Neural cell (in vitro differentiated cells): ENCODE measurements around the gene CDKN3. TPM values are rescaled to one million over a fixed set of nuclear protein-coding genes. Genes with fewer than 3 reads are reported as not detected.

Experiments
- H2AFZ ChIP-seq: fragments of 200-600, 300-800 bp; sonication (generic), shearing (Covaris generic); 2 replicates; pipeline ENCODE4 v1.6.0; 2014; ENCODE audit warnings: low read depth, mild to moderate bottlenecking, antibody characterized with exemption, low read length, moderate library complexity
- H3F3A ChIP-seq: fragments of 200-600 bp; shearing (Covaris generic); 2 replicates; pipeline ENCODE4 v1.6.1; 2016; ENCODE audit warnings: mild to moderate bottlenecking, moderate library complexity, mixed read lengths, antibody characterized with exemption, low read length; ENCODE audit not compliant: insufficient read depth, poor library complexity, severe bottlenecking
- H3K27ac ChIP-seq: fragments of 200-600, 300-800 bp; sonication (generic), shearing (Covaris generic); 2 replicates; pipeline ENCODE4 v1.5.1; 2014; ENCODE audit warnings: mild to moderate bottlenecking, low read length, moderate library complexity
- H3K27me3 ChIP-seq: fragments of 300-800, 200-600 bp; sonication (generic), shearing (Covaris generic); 2 replicates; pipeline ENCODE4 v1.6.0; 2014; ENCODE audit warnings: mild to moderate bottlenecking, low read depth, low read length, moderate library complexity; ENCODE audit not compliant: insufficient read depth
- H3K36me3 ChIP-seq: fragments of 300-800, 200-600 bp; sonication (generic), shearing (Covaris generic); 2 replicates; pipeline ENCODE4 v1.5.1; 2014; ENCODE audit warnings: mild to moderate bottlenecking, antibody characterized with exemption, low read length, moderate library complexity; ENCODE audit not compliant: insufficient read depth
- H3K4me2 ChIP-seq: fragments of 300-800, 200-600 bp; sonication (generic), shearing (Covaris generic); 2 replicates; pipeline ENCODE4 v1.6.0; 2014; ENCODE audit warnings: mild to moderate bottlenecking, low read length
- H3K4me3 ChIP-seq: fragments of 300-800, 200-600 bp; sonication (generic), shearing (Covaris generic); 2 replicates; pipeline ENCODE4 v1.5.1; 2014; ENCODE audit warnings: mild to moderate bottlenecking, low read length, moderate library complexity
- H3K79me2 ChIP-seq: fragments of 200-600 bp; shearing (Covaris generic); replicated peaks from 2 replicates; pipeline ENCODE4 v1.6.0; 2014; ENCODE audit warnings: mild to moderate bottlenecking, low read length, moderate library complexity; ENCODE audit not compliant: insufficient read depth
- H3K9ac ChIP-seq: fragments of 300-800, 200-600 bp; sonication (generic), shearing (Covaris generic); 2 replicates; pipeline ENCODE4 v1.6.1; 2016; ENCODE audit warnings: mild to moderate bottlenecking, low read length, mixed read lengths
- H3K9me2 ChIP-seq: fragments of 200-600 bp; shearing (Covaris generic); 2 replicates; pipeline ENCODE4 v1.6.1; 2016; ENCODE audit warnings: mild to moderate bottlenecking, low read length, mixed read lengths; ENCODE audit not compliant: insufficient read depth
- H3K9me3 ChIP-seq: fragments of 200-600, 300-800 bp; sonication (generic), shearing (Covaris generic); 2 replicates; pipeline ENCODE4 v1.6.1; 2016; ENCODE audit warnings: mild to moderate bottlenecking, mixed run types, low read length, moderate library complexity, mixed read lengths
- H4K20me1 ChIP-seq: fragments of 200-600 bp; shearing (Covaris generic); 2 replicates; pipeline ENCODE4 v1.6.1; 2016; ENCODE audit warnings: mild to moderate bottlenecking, mixed run types; ENCODE audit not compliant: insufficient read depth
- CTCF ChIP-seq: fragments of 450-650 bp; IDR thresholded peaks from 2 replicates; pipeline ENCODE4 v1.5.1; 2014; ENCODE audit warnings: antibody characterized with exemption, mild to moderate bottlenecking, moderate library complexity; ENCODE audit not compliant: poor library complexity, severe bottlenecking
- EP300 ChIP-seq: fragments of 450-650 bp; conservative IDR thresholded peaks from 2 replicates; pipeline ENCODE4 v1.6.1; 2014; ENCODE audit warnings: antibody characterized with exemption, mild to moderate bottlenecking, moderate library complexity; ENCODE audit not compliant: poor library complexity, severe bottlenecking
- EZH2 ChIP-seq: fragments of 200-600, 300-800 bp; shearing (Covaris generic), sonication (generic); IDR thresholded peaks from 2 replicates; pipeline ENCODE4 v1.6.1; 2014; ENCODE audit warnings: antibody characterized with exemption, low read length, borderline replicate concordance, mild to moderate bottlenecking; ENCODE audit not compliant: insufficient read depth, poor library complexity, severe bottlenecking
- MXI1 ChIP-seq: fragments of 450-650 bp; conservative IDR thresholded peaks from 2 replicates; pipeline ENCODE4 v1.6.1; 2014; ENCODE audit warnings: antibody characterized with exemption, mild to moderate bottlenecking; ENCODE audit not compliant: poor library complexity, severe bottlenecking
- POLR2AphosphoS5 ChIP-seq: IDR thresholded peaks from 2 replicates; pipeline ENCODE4 v1.6.1; 2012
- RAD21 ChIP-seq: fragments of 450-650 bp; conservative IDR thresholded peaks from 2 replicates; pipeline ENCODE4 v1.6.1; 2014; ENCODE audit warnings: antibody characterized with exemption, mild to moderate bottlenecking, moderate library complexity
- SMC3 ChIP-seq: fragments of 450-650 bp; conservative IDR thresholded peaks from 2 replicates; pipeline ENCODE4 v1.6.1; 2014; ENCODE audit warnings: antibody characterized with exemption, mild to moderate bottlenecking, moderate library complexity; ENCODE audit not compliant: poor library complexity
- TAF1 ChIP-seq: IDR thresholded peaks from 2 replicates; pipeline ENCODE4 v1.6.1; 2012; ENCODE audit warnings: low read depth
- polyA plus RNA-seq: library from polyadenylated mRNA; depleted of rRNA; stranded (reverse); fragments of >200 nt; gene quantifications from 2 replicates; pipeline ENCODE4 v1.2.3, GENCODE V29; 2014
- TF ChIP-seq, protein P1 (sequence below): IDR thresholded peaks from 2 replicates; pipeline ENCODE4 v1.6.1; 2012; ENCODE audit warnings: borderline replicate concordance

The CDKN3 gene
- polyA plus RNA-seq, 1 donor from 2014 or later = 5.9 TPM

DNA sequence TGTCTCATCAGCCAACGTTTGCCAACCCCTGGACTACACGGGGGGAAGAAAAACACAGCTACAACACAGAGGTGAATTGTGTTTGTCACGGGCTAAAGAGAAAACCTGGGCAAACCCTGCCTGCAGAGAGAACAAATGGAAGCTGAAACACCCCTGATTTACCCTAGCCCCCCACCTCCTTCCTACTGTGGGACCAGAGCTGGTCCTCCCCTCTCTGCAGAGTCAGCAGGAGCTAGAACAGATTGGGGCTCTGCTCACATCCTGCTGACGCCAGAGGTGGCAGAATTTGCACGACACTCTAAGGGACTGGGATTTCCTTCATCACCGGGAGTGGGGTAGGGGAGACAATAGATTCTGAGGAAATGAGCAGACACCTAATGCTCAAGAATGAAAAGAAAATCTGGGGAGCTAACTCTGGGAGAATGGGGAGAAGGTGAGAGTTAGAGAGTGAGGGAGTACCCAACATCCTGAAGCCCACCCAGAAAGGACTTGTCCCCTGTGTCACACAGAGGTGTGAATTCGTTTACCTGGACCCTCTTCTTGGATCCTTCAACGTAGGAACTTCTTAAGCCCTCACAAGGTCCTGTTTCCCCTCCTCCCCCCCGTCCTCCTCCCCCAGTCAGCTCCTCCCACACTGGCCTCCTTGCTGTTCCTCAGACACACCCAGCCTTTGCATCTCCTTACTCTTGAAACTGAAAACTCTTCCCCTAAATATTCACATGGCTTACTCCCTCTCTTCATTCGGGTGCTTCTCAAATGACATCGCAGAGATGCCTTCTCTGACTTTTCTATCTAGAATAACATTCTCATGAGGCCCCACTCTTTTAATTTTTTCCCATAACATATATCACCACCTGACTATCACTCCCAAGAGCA lies 26.2 kb upstream of the CDKN3 start:
- Histone ChIP-seq H3K4me2 (no peak overlapping the region), H3K9ac (no peak overlapping the region), H3K9me2 (no peaks in the 10 kb centered on the region), H4K20me1 (no peaks in the 10 kb centered on the region), H3K27ac (no peak overlapping the region), H3K27me3 (no peaks in the 10 kb centered on the region), H3F3A (no peaks in the 10 kb centered on the region), H2AFZ (no peak overlapping the region), H3K79me2 (no peaks in the 10 kb centered on the region), H3K4me3 (no peak overlapping the region), H3K36me3 (no peaks in the 10 kb centered on the region), H3K9me3 (no peaks in the 10 kb centered on the region)
- TF ChIP-seq EP300 (no peak), CTCF (no peak), MXI1 (no peak), RAD21 (no peak), SMC3 (no peak), TAF1 (no peak), POLR2AphosphoS5 (no peak), EZH2 (no peak)
- TF ChIP-seq, protein P1, sequence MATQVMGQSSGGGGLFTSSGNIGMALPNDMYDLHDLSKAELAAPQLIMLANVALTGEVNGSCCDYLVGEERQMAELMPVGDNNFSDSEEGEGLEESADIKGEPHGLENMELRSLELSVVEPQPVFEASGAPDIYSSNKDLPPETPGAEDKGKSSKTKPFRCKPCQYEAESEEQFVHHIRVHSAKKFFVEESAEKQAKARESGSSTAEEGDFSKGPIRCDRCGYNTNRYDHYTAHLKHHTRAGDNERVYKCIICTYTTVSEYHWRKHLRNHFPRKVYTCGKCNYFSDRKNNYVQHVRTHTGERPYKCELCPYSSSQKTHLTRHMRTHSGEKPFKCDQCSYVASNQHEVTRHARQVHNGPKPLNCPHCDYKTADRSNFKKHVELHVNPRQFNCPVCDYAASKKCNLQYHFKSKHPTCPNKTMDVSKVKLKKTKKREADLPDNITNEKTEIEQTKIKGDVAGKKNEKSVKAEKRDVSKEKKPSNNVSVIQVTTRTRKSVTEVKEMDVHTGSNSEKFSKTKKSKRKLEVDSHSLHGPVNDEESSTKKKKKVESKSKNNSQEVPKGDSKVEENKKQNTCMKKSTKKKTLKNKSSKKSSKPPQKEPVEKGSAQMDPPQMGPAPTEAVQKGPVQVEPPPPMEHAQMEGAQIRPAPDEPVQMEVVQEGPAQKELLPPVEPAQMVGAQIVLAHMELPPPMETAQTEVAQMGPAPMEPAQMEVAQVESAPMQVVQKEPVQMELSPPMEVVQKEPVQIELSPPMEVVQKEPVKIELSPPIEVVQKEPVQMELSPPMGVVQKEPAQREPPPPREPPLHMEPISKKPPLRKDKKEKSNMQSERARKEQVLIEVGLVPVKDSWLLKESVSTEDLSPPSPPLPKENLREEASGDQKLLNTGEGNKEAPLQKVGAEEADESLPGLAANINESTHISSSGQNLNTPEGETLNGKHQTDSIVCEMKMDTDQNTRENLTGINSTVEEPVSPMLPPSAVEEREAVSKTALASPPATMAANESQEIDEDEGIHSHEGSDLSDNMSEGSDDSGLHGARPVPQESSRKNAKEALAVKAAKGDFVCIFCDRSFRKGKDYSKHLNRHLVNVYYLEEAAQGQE = no peak

DNA sequence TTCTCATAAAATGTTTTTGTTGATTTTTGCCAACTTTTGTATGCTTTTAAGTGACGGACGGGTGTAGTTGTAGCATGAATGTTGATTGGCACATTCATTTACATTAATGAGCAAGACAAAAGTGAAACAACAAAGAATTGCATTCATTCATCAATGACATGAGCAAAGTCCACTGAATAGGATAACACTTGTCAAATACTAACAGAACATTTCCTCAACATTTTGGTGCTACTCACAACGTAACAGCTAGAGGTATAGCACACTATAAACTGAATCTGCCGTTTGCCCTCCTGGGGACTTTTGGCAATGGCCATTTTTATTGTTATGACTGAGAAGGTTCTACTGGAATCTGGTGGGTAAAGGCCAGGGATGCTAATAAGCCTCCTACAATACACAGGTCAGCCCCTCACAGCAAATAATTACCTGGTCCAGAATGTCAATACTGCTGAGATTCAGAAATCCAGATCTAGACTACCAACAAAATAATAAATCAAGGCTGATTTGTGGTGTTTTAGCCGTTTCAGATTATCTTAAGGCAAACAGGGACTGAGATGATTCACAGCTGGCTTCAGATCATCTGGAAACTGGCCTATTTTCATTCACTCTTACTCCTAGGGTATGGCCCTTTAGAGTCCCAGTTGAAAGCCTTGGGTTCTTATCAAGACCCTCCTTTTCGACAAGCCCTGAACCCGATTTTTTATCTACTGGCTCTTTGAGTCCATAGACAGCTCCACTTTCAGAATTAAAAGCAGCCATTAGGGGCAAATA lies 22.5 kb upstream of the CDKN3 start:
- H3K36me3 ChIP-seq = no peaks in the 10 kb centered on the region
- H3K4me2 ChIP-seq = no peak overlapping the region
- no peak overlapping the region for H3K4me3 ChIP-seq
- H2AFZ ChIP-seq = no peak overlapping the region
- H3F3A ChIP-seq = no peaks in the 10 kb centered on the region
- H3K79me2 ChIP-seq = no peaks in the 10 kb centered on the region
- H3K9me2 ChIP-seq = no peaks in the 10 kb centered on the region
- H3K9me3 ChIP-seq = no peaks in the 10 kb centered on the region
- H3K27me3 ChIP-seq = no peaks in the 10 kb centered on the region
- TF ChIP-seq EP300 (no peak), MXI1 (no peak), SMC3 (no peak), CTCF (no peak), RAD21 (no peak)
- TF ChIP-seq, protein P1 = no peak
- H3K9ac ChIP-seq = no peak overlapping the region
- H4K20me1 ChIP-seq = no peaks in the 10 kb centered on the region
- no peak overlapping the region for H3K27ac ChIP-seq
